ENCODE results near the gene LAG3. TPM values are rescaled to one million over a fixed set of nuclear protein-coding genes. Genes with fewer than 3 reads are reported as not detected.

Gene LAG3
- total RNA-seq, 1 experiment from 2014 or later, result 1.9 TPM

DNA sequence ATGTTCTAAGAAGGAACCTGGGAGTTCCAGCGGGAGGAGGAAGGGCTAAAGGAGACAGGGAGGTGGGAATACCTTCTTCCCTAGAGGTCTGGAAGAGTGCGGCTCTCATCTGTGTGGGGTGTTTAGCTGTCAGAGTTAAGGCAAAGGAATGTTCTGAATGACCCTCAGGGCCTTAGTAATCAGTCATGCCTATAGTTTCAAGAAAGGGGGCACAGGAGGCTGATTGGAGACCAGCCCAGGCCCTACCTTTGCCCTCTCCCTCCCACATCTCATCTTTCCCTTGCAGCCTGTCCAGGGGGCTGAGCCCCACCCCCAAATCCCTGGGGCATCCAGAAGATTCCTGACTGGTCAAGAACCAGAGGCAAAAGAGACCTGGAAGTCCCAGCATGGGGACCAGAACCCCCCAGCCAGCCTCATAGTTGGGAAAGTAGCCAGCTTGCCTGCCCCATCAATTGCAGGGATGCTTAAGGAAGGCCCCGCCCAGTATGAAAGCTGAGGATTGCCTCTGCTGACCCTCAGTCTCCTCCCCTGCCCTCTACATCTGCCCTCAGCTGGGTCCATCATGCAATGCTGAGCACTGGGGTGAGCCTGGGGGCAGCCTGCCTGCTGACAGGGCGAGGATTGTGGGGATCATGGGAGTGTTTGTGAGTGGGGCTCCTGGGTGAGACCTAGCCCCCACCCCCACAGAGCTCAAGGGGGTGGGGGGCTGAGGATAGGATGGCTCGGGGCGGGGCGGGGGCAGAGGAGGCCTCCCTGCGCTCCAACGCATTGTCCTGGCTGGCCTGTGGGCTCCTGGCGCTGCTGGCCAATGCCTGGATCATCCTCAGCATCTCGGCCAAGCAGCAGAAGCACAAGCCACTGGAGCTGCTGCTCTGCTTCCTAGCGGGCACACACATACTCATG, 51.1 kb downstream of the LAG3 start:
- DNase-seq, result peak in 1 of 2 experiments; percentile 40
- Histone ChIP-seq H3K36me3 (ENCODE audit: control insufficient read depth, insufficient read depth, low read length) (no peaks in the 10 kb centered on the region), H3K4me3 (ENCODE audit: low read depth, low read length) (no peak overlapping the region), H3K9me3 (no peaks in the 10 kb centered on the region), H3K27me3 (replicated peaks; ENCODE audit: control insufficient read depth, insufficient read depth, low read length) (no peaks in the 10 kb centered on the region), H3K4me1 (peaks cover 15% of the 10 kb centered on the region)
- ChIA-PET CTCF (interaction anchor here (0.5 to 1.3 kb wide), 6 partner anchors 57 to 1344 kb away, joined by 3 to 4 read pairs (median 4); partner anchors contain the start of genes PTMS and ZNF384), POLR2A (interaction anchor here (0.5 to 1.4 kb wide), 3 partner anchors 28 to 70 kb away, joined by 3 read pairs; partner anchors contain the start of genes CDCA3 and MLF2)
- H3K4me1 Mint-ChIP-seq (ENCODE audit: low read depth, unreplicated experiment), result peaks cover 14% of the 10 kb centered on the region
- intact Hi-C loops (cut with micrococcal nuclease; ENCODE audit: unreplicated experiment), result no loop called here
- BruUV-seq (replicated peaks), result no TSS peak
- TF ChIP-seq, protein P1, sequence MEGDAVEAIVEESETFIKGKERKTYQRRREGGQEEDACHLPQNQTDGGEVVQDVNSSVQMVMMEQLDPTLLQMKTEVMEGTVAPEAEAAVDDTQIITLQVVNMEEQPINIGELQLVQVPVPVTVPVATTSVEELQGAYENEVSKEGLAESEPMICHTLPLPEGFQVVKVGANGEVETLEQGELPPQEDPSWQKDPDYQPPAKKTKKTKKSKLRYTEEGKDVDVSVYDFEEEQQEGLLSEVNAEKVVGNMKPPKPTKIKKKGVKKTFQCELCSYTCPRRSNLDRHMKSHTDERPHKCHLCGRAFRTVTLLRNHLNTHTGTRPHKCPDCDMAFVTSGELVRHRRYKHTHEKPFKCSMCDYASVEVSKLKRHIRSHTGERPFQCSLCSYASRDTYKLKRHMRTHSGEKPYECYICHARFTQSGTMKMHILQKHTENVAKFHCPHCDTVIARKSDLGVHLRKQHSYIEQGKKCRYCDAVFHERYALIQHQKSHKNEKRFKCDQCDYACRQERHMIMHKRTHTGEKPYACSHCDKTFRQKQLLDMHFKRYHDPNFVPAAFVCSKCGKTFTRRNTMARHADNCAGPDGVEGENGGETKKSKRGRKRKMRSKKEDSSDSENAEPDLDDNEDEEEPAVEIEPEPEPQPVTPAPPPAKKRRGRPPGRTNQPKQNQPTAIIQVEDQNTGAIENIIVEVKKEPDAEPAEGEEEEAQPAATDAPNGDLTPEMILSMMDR (IDR thresholded peaks at IDR 0.05; ENCODE audit: insufficient read depth in 1 of 2, low read depth in 1 of 2, low read length in 1 of 2, severe bottlenecking in 1 of 2, unreplicated experiment in 1 of 2), result no peak
- no peak overlapping the region for H3K27ac Mint-ChIP-seq (ENCODE audit: unreplicated experiment)
- H3K27me3 Mint-ChIP-seq (ENCODE audit: insufficient read depth, unreplicated experiment), result peaks cover 26% of the 10 kb centered on the region
- no peak overlapping the region for H3K4me3 Mint-ChIP-seq (ENCODE audit: unreplicated experiment)
- no peaks in the 10 kb centered on the region for H3K36me3 Mint-ChIP-seq (ENCODE audit: insufficient read depth, unreplicated experiment)
- H3K9me3 Mint-ChIP-seq (ENCODE audit: unreplicated experiment), result no peaks in the 10 kb centered on the region

DNA sequence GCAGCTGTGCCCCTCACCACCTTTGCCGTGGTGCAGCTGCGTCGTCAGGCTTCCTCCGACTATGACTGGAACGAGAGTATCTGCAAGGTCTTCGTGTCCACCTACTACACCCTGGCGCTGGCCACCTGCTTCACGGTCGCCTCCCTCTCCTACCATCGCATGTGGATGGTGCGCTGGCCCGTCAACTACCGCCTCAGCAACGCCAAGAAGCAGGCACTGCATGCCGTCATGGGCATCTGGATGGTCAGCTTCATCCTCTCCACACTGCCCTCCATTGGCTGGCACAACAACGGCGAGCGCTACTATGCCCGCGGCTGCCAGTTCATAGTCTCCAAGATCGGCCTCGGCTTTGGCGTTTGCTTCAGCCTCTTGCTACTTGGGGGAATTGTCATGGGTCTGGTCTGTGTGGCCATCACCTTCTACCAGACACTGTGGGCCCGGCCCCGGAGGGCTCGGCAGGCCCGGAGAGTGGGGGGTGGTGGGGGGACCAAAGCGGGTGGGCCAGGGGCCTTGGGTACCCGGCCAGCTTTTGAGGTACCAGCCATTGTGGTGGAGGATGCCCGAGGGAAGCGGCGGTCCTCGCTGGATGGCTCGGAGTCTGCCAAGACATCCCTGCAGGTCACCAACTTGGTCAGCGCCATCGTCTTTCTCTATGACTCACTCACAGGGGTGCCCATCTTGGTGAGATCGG, 51.9 kb downstream of the LAG3 start:
- no TSS peak for BruUV-seq (replicated peaks)
- Mint-ChIP-seq H3K4me3 (ENCODE audit: unreplicated experiment) (no peak overlapping the region), H3K27me3 (ENCODE audit: insufficient read depth, unreplicated experiment) (peaks cover 26% of the 10 kb centered on the region), H3K9me3 (ENCODE audit: unreplicated experiment) (no peaks in the 10 kb centered on the region), H3K27ac (ENCODE audit: unreplicated experiment) (no peak overlapping the region), H3K36me3 (ENCODE audit: insufficient read depth, unreplicated experiment) (peaks cover 2% of the 10 kb centered on the region), H3K4me1 (ENCODE audit: low read depth, unreplicated experiment) (peaks cover 14% of the 10 kb centered on the region)
- H3K36me3 ChIP-seq (ENCODE audit: control insufficient read depth, insufficient read depth, low read length), result no peaks in the 10 kb centered on the region
- peak in 1 of 2 experiments; percentile 36 for DNase-seq
- peaks cover 15% of the 10 kb centered on the region for H3K4me1 ChIP-seq
- ChIA-PET CTCF (interaction anchor here (0.6 to 2.2 kb wide), 5 partner anchors 24 to 201 kb away, joined by 3 to 16 read pairs (median 4); partner anchors contain the start of genes MLF2 and PTMS), POLR2A (interaction anchor here (0.6 to 1.4 kb wide), 3 partner anchors 71 to 92 kb away, joined by 3 to 5 read pairs (median 3); partner anchors contain the start of gene MLF2)
- H3K9me3 ChIP-seq, result no peaks in the 10 kb centered on the region
- TF ChIP-seq, protein P1 (IDR thresholded peaks at IDR 0.05; ENCODE audit: insufficient read depth in 1 of 2, low read depth in 1 of 2, low read length in 1 of 2, severe bottlenecking in 1 of 2, unreplicated experiment in 1 of 2), result no peak
- intact Hi-C loops (cut with micrococcal nuclease; ENCODE audit: unreplicated experiment), result no loop called here
- no peak overlapping the region for H3K4me3 ChIP-seq (ENCODE audit: low read depth, low read length)
- H3K27me3 ChIP-seq (replicated peaks; ENCODE audit: control insufficient read depth, insufficient read depth, low read length), result no peaks in the 10 kb centered on the region; the same call in 1 of the 2 replicates

DNA sequence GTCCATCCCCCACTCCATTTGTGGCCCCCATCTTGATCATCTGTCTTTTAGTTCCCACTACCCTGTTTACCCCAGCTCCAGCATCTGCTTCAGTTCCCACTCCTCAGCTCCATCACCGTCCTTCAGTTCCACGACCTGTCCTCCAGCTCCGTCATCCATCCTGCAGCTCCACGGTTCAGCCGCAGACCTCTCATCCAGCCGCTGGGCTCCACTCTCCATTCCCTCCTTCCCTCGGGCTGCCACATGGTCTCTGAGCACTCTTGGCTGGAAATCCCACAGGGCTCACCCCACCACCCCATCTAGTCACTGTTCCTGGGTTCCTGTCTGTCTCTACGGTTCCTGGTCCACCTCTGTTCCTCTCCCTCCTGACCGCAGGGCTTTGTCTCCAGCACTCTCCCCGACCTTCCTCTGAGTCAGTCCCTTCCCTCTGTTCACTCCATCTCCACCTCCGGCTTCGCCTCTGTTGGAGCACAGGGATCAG, 52.6 kb downstream of the LAG3 start:
- no peaks in the 10 kb centered on the region; the same call in 1 of the 2 replicates for H3K27me3 ChIP-seq (replicated peaks; ENCODE audit: control insufficient read depth, insufficient read depth, low read length)
- no peak overlapping the region for H3K27ac Mint-ChIP-seq (ENCODE audit: unreplicated experiment)
- H3K36me3 ChIP-seq (ENCODE audit: control insufficient read depth, insufficient read depth, low read length), result no peaks in the 10 kb centered on the region
- no peaks in the 10 kb centered on the region for H3K9me3 Mint-ChIP-seq (ENCODE audit: unreplicated experiment)
- peaks cover 26% of the 10 kb centered on the region for H3K27me3 Mint-ChIP-seq (ENCODE audit: insufficient read depth, unreplicated experiment)
- DNase-seq, result peak in 1 of 2 experiments; percentile 40
- peaks cover 14% of the 10 kb centered on the region for H3K4me1 Mint-ChIP-seq (ENCODE audit: low read depth, unreplicated experiment)
- ChIA-PET POLR2A (interaction anchor here (0.6 to 1.4 kb wide), 2 partner anchors 72 to 92 kb away, joined by 3 to 5 read pairs; partner anchors contain the start of gene MLF2), CTCF (interaction anchor here (0.5 to 2.2 kb wide), 4 partner anchors 23 to 72 kb away, joined by 3 to 16 read pairs (median 6); partner anchors contain the start of gene MLF2)
- H3K4me1 ChIP-seq, result peaks cover 22% of the 10 kb centered on the region
- no TSS peak for BruUV-seq (replicated peaks)
- peaks cover 7% of the 10 kb centered on the region for H3K36me3 Mint-ChIP-seq (ENCODE audit: insufficient read depth, unreplicated experiment)
- H3K4me3 Mint-ChIP-seq (ENCODE audit: unreplicated experiment), result no peak overlapping the region
- TF ChIP-seq, protein P1 (IDR thresholded peaks at IDR 0.05; ENCODE audit: insufficient read depth in 1 of 2, low read depth in 1 of 2, low read length in 1 of 2, severe bottlenecking in 1 of 2, unreplicated experiment in 1 of 2), result no peak
- no peak overlapping the region for H3K4me3 ChIP-seq (ENCODE audit: low read depth, low read length)
- intact Hi-C loops (cut with micrococcal nuclease; ENCODE audit: unreplicated experiment), result loop anchor here (1.0 to 5.0 kb wide), 5 partner anchors 46 to 253 kb away; partner anchors contain the start of gene MLF2
- no peaks in the 10 kb centered on the region for H3K9me3 ChIP-seq
